ENCODE measurements around the gene ERICH6.

The ERICH6 gene

DNA sequence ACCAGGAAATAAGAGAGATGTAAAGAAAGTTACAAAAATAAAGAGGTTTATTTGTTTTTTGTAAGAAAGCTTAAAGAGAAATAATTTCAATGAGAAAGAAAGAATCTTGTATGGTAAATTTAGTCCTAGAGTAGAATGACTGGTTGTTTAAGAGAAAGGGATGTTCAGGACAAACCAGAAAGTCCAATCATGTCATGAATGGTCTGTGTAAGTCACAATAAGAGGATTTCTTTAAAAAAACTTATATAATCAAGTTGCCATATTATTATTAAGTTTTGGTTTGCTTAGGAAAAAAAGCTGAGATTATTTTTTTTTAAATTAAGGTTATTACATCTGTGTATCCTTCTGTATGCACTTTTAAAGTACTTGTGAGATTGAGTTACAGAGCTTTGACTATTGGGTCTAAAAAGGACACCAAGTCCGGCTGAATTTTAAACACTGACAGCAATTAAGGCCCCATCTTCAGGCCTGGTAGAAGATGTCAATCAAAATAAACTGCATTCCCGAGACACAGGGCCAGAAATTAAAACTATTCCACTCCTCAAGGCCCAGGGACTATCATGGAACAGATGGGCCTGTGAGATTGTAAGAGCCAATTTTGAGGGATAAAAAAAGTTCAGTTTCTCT is 12.2 kb downstream of the ERICH6 start:
- in situ Hi-C loops (cut with MboI; ENCODE audit: low pct_unique_long_range_greater_than_20kb, low sequenced_read_pairs), result no loop called here

DNA sequence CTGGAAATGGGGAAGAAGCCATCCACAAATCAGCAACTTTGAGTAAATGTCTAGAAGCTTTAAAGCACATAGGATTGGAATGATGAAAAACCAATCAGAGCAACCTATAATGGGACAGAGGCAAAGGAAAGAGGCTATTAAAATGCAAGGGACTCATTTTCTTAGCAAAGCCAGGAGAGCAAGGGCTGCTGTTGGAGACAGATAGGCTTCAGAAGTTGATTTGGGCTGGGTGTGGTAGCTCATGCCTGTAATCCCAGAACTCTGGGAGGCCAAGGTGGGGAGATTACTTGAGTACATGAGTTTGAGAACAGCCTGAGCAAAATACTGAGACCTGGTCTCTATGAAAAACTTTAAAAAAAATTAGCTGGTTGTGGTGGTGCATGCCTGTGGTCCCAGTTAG is 16.1 kb downstream of the ERICH6 start:
- DNase-seq, result no peak

More for the DNA sequence above, 12.2 kb downstream of the ERICH6 start:
- no peak for DNase-seq

DNA sequence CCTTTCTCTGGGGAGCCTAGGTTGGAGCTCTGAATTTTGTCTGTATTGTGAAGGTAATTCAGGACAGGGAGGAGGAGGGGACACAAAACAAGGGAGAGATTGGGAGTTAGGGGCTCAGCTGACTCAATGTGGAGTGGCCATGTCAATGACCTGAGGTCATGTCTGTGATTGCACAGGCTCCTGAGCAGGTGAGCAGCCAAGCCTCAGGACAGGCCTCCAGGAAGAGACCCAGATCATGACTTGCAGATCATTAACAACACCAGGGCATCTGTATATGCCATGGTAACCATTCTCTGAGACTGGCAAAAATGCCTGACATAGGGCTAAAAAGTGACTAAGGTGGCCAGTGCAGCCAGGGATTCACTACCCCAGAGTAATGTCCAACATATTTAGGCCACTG is 20.9 kb downstream of the ERICH6 start:
- in situ Hi-C loops (cut with MboI; ENCODE audit: low pct_unique_long_range_greater_than_20kb, low sequenced_read_pairs), result no loop called here
- DNase-seq, result no peak

More for the DNA sequence above, 16.1 kb downstream of the ERICH6 start:
- in situ Hi-C loops (cut with MboI; ENCODE audit: low pct_unique_long_range_greater_than_20kb, low sequenced_read_pairs), result no loop called here

DNA sequence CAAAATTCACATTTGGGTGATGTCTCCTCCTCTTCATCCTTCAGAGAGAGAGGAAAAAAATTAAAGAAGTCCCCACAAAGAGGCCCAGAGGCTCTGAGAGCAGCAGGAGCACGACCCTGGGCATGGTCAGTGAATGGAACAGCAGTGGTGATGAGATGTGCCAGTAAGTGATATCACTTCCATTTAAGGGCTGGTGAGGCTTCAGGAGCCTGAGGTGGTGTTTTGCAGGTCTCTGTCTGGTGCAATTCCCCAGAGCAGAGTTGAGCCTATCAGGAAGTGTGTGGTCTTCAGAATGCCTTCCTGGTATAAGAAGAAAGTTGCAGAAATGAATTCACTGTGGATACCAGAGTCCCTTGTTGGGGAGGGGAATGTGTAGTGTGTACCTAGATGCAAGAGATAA is 21.4 kb downstream of the ERICH6 start:
- DNase-seq, result no peak
- in situ Hi-C loops (cut with MboI; ENCODE audit: low pct_unique_long_range_greater_than_20kb, low sequenced_read_pairs), result no loop called here

DNA sequence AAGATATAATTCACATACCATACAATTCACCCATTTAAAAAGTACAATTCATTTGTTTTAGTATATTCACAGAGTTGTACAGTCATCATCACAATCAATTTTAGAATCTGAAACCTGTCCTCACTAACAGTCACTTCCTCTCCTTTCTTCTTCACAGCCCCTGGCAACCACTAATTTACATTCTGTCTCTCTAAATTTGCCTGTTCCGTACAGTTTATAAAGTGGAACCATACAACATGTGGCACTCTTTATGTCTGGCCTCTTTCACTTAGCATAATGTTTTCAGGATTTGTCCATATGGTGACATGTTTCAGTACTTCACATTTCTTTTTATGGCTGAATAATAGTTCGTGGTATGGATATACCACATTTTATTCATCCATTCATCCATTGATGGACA is 22.7 kb downstream of the ERICH6 start:
- no peak for DNase-seq
- in situ Hi-C loops (cut with MboI; ENCODE audit: low pct_unique_long_range_greater_than_20kb, low sequenced_read_pairs), result no loop called here

DNA sequence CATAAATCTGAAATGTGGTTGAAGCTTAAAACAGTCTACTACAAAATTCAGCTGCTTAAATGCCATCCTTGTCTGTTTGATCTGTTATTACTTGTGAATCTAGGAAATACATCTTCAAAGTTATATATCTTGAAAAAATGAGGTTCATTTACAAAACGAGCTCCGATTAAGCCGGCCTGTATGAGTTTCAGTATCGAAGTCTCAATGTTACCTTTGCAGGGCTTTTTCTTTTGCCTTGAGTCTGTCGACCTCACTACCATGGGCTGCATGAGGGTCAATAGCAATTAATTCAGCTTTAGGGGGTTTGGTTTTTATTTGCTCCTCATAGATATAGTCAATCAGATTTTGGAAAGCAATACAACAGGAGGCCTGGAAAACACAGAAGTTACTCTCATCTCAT is 23.2 kb downstream of the ERICH6 start:
- in situ Hi-C loops (cut with MboI; ENCODE audit: low pct_unique_long_range_greater_than_20kb, low sequenced_read_pairs), result no loop called here
- no peak for DNase-seq

DNA sequence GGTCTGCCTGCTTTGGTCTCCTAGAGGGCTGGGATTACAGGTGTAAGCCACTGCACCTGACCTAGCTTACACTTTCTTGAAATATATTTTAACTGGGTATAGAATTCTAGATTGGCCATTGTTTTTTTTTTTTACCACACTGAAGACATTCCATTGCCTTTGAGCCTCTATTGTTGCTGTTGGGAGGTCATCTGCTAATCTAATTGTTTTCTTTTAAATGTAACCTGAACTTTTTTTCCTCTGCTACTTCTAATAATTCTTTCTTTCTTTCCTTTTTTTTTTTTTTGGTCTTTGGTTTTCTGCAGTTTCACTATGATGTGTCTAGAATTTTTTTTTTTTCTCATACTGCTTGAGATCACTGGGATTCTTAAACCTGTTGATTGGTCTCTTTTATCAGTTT is 28.1 kb downstream of the ERICH6 start:
- no peak for DNase-seq
- in situ Hi-C loops (cut with MboI; ENCODE audit: low pct_unique_long_range_greater_than_20kb, low sequenced_read_pairs), result no loop called here

DNA sequence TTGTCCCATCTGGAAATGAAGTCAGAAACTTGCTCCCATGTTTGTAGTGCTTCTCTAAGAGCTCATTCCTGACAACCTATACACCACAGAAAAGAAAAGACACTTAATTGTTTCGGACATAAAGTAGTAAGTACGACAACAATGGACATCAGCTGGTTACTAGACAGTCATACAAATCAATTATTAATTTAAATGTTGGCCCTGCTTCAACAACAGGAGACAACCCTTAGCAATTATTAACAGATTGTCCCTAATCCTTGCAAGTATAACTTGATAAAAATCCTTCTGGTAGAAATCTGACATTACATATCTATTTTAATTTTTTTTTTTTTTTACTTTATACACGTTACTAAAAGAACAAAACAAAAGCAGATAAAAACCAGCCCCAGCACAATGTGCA is 29.8 kb downstream of the ERICH6 start:
- in situ Hi-C loops (cut with MboI; ENCODE audit: low pct_unique_long_range_greater_than_20kb, low sequenced_read_pairs), result no loop called here

DNA sequence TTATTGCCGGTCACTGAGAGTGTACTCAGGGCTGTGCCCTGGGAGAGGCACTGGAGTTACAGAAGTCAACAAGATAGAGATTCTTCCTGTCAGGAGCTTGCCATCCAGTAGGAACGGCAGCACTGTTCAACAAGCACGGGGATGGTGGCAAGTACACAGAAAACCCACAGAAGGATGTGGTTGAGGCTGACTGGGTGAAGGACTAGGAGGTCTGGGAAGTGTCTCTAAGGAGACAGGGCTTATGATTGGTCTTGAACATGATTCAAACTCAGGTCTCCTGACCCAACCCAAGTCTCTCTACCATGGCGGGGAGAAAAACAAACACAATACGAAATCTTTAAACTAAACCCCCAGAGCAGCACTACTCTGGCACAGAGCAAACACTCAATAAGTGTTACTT is 37.6 kb downstream of the ERICH6 start:
- in situ Hi-C loops (cut with MboI; ENCODE audit: low pct_unique_long_range_greater_than_20kb, low sequenced_read_pairs), result no loop called here
- DNase-seq, result no peak

More for the DNA sequence above, 29.8 kb downstream of the ERICH6 start:
- no peak for DNase-seq

DNA sequence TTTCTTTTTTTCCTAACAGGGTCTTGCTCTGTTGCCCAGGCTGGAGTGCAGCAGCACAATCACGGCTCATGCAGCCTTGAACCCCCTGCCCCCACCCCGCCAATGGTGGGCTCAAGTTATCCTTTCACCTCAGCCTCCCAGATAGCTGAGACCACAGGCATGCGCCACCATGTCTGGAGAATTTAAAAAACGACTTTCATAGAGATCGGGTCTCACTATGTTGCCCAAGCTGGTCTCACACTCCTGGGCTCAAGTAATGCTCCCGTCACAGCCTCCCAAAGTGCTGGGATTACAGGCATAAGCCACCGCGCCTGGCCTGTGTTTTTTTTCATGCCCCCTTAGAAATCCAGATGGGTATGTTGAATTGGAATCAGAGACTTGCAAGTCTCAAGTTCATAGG is 40.3 kb downstream of the ERICH6 start:
- in situ Hi-C loops (cut with MboI; ENCODE audit: low pct_unique_long_range_greater_than_20kb, low sequenced_read_pairs), result no loop called here

DNA sequence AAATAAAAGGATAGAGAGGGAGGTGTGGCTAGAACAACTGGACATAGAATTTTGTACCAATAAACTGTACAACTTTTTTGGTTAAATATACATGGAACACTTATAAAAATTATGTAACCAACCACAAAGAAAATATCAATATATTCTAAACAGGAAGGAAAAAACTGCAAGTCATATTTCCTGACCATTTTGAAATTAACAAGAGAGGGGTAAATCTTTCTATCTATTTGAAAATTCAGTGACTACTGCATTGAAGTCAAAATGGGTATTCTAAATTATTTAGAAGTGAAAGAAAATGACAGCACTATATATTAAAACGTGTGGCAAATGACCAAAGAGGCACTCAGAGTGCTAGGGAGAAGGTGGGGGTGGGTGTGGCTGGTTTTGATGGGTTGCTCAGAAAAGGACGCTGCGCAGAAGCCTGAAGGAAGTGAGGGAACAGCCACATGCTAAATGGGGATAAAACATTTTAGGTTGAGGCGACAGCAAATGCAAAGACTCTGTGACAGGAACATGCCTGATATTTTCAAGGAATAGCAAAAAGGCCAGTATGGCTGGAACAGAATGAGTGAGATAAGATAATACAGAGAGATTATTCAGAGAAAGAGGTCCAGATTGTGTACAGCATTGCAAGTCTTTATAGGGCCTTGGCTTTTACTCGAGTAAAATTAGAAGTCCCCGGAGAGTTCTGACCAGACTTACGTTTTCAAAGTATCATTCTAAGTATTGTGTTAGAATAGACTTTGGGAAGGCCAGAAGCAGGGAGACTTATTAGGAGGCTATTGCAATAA is 41.1 kb downstream of the ERICH6 start:
- no peak for DNase-seq
- in situ Hi-C loops (cut with MboI; ENCODE audit: low pct_unique_long_range_greater_than_20kb, low sequenced_read_pairs), result no loop called here

More for the DNA sequence above, 40.3 kb downstream of the ERICH6 start:
- no peak for DNase-seq

DNA sequence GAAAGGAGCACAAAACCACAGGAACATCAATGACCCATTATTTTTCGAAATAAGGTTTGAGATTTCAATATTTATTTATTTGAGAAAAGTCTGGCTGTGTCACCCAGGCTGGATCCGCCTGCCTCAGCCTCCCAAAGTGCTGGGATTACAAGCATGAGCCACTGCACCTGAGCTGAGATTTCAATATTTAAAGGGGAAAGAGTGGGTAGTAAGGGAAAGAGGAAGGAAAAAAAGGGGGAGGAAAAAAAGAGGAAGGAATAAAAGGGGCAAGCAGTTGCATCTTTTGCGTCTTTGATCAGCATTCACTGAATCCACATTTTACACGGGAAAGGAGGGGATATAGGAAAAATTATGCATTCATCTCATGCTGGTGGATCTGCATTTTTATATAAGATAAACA is 47.4 kb downstream of the ERICH6 start:
- in situ Hi-C loops (cut with MboI; ENCODE audit: low pct_unique_long_range_greater_than_20kb, low sequenced_read_pairs), result no loop called here
- peak; percentile 37 for DNase-seq

DNA sequence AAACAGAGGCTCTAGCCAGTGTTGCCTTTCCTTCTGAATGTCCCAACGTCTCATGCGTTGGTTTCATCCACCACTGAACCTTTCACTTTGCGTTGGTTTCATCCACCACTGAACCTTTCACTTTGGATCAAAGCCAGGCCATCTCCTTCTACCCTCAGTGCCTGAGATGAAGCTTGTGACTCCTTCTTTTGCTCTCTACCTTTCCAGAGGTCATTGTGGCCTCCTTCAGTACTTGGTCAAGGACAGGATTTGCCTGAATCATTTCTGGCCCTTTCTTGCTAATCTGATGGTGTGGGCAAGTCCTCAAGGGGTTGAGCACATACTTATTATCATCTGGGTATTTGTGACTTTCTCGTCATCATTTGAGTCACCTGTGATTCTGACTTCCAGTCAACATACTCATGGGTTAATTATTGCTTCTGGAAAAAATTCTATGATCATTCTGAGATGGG is 50.6 kb downstream of the ERICH6 start:
- in situ Hi-C loops (cut with MboI; ENCODE audit: low pct_unique_long_range_greater_than_20kb, low sequenced_read_pairs), result no loop called here

DNA sequence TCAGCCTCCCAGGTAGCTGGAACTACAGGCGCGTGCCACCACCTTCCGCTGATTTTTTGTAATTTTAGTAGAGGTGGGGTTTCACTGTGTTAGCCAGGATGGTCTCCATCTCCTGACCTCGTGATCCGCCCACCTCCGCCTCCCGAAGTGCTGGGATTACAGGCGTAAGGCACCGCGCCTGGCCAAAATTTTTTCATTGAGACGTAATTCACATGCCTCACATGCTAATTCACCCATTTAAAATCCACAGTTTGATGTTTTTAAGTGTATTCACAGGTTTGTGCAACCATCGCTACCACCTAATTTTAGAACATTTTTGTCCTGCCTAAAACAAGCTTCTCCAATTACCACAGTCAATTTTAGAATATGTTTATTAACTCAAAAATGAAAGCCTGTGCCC is 63.5 kb downstream of the ERICH6 start:
- no peak for DNase-seq
- in situ Hi-C loops (cut with MboI; ENCODE audit: low pct_unique_long_range_greater_than_20kb, low sequenced_read_pairs), result no loop called here

More for the DNA sequence above, 50.6 kb downstream of the ERICH6 start:
- DNase-seq, result no peak

DNA sequence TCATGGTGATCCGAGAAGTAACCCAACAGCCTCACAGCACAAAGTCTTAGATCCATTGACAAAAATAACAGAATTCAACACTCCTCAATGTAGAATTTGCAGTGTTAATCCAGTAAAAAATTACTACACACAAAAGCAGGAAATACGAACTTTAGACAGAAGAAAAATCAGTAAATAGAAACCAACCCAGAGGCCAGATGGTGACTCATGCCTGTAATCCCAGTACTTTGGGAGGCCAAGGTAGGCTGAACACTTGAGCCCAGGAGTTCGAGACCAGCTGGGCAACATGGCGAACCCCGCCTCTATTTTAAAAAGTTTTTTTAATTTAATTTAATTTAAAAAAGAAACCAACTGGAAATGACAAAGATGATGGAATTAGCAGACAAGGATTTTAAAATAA is 64.5 kb downstream of the ERICH6 start:
- in situ Hi-C loops (cut with MboI; ENCODE audit: low pct_unique_long_range_greater_than_20kb, low sequenced_read_pairs), result no loop called here
- no peak for DNase-seq

DNA sequence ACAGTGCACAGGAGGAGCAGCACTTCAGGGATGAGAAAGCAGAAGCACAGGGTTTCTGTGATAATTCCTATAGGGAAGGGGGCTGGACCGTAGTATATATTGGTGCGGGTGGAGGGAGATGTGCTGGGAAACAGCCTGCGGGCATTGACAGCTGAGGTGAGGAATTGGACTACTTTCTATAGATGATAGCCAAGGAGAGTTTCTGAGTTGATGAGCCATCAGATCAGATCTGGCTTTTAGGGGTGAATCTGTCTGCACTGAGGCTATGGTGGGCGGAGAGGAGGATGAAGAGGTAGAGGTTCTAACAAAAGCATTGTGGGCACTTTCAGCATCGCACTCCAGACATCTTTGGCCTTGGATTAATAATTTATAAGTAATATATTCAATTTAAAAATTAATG is 67.5 kb downstream of the ERICH6 start:
- DNase-seq, result no peak
- in situ Hi-C loops (cut with MboI; ENCODE audit: low pct_unique_long_range_greater_than_20kb, low sequenced_read_pairs), result no loop called here

DNA sequence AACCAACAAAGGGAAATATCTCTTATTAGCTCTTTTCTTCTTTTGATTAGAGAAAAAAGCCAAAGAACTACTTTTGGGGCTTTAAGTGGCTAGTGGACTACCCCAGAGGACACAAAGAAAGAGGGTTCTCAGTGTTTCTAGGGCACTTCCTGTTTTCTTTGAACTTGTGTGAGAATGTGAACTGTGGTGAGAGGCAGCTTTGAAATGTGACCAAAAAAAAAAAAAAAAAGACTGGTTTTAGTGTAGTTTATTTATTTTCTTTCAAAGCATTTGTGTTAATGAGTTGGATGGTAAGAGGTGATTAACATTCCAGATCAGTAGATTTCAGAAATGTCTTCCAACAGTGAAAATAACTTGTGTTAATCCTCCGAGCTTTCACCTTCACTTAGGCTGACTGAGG is 68.2 kb downstream of the ERICH6 start:
- peak; percentile 72 for DNase-seq
- in situ Hi-C loops (cut with MboI; ENCODE audit: low pct_unique_long_range_greater_than_20kb, low sequenced_read_pairs), result no loop called here

DNA sequence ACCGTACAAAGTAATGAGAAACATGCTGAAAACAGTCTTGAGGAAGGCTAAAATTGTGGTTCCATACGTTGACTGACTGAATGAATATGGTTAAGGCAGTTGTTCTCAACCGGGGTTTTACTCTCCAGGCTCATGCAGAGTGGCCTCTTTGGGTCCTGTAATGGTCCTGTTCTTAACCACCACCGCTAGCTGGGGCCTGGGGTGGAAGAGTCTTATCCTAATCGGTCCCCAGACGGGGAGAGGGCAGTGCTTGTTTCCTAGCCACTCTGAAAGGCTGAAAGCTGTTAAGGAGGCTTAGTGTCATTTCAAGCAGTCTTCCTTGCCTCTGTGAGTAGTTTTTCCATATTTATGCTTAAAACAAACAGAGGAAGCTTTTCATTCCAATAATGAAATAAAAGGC is 68.6 kb downstream of the ERICH6 start:
- no peak for DNase-seq
- in situ Hi-C loops (cut with MboI; ENCODE audit: low pct_unique_long_range_greater_than_20kb, low sequenced_read_pairs), result no loop called here

DNA sequence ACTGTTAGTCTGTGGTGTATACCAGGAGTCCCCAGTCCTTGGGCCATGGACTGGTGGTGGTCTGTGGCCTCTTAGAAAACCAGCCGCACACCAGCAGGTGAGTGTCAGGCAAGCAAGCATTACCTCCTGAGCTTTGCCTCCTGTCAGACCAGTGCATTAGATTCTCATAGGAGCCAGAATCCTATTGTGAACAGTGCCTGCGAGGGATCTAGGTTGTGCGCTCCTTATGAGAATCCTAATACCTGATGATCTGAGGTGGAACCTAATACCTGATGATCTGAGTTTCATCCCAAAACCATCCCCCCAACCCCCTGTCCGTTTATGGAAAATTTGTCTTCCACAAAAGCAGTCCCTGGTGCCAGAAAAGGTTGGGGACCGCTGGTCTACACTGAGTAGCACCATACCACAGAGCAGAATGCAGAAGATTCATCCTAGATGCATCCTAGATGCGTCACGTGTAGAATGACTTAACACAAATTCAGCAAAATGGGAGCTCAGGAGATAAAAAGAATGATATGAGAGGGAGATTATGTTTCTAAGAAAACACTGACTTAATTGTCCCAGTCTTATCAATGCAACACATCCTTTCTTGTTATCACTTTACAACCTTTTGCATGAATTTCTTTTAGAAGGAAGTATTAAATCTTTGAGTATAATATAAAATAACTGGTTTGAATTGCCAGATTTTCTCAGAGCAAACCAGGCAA is 72.1 kb downstream of the ERICH6 start:
- in situ Hi-C loops (cut with MboI; ENCODE audit: low pct_unique_long_range_greater_than_20kb, low sequenced_read_pairs), result no loop called here
- no peak for DNase-seq

DNA sequence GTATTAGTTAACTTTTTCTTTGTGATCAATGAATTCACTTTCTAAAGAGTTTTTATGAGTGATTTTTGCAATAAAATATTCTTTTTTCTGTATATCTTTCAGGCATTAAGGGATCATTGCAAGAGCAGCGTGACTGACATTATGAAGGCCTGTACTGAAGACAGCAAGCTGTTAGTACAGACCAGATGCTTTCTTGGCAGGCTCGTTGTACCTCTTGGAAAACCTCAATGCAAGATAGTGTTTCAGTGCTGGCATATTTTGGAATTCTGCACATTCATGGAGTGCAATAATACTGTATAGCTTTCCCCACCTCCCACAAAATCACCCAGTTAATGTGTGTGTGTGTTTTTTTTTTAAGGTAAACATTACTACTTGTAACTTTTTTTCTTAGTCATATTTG is 76.2 kb downstream of the ERICH6 start:
- in situ Hi-C loops (cut with MboI; ENCODE audit: low pct_unique_long_range_greater_than_20kb, low sequenced_read_pairs), result no loop called here
- no peak for DNase-seq

All from KBM-7 (cell line).